GM04504 (cell line): ENCODE measurements around the gene DXO.
"Not testable (repeated sequence)": the region's sequence is repeated elsewhere in the genome, so short reads cannot be mapped to it uniquely, and the experiment has no call there.

Source experiments
- DNase-seq: peaks from one replicate; pipeline ENCODE4 v3.0.0-alpha.2; 2012; ENCODE audit warnings: low read depth

The DXO gene

GRCh38 chr6:31980195-31980876 lies 8.4 kb upstream of the DXO start:
- DNase-seq = not testable (repeated sequence)

GRCh38 chr6:31979238-31979898 lies 7.4 kb upstream of the DXO start:
- no peak for DNase-seq

GRCh38 chr6:31978831-31979230 lies 6.9 kb upstream of the DXO start:
- DNase-seq = no peak

GRCh38 chr6:31977816-31978431 lies 6.0 kb upstream of the DXO start:
- DNase-seq = no peak

GRCh38 chr6:31976065-31976464 lies 4.1 kb upstream of the DXO start:
- DNase-seq = not testable (repeated sequence)

- no peak for DNase-seq
Measured at GRCh38 chr6:31972709-31973350, 892 bp upstream of the DXO start.

- DNase-seq = no peak
Measured at GRCh38 chr6:31971279-31971992, 502 bp downstream of the DXO start.

- DNase-seq = no peak
Measured at GRCh38 chr6:31970604-31971271, 1.2 kb downstream of the DXO start.

- DNase-seq = no peak
Measured at GRCh38 chr6:31969712-31970603, 2.0 kb downstream of the DXO start.

- no peak for DNase-seq
Measured at GRCh38 chr6:31968791-31969711, 2.9 kb downstream of the DXO start.

- DNase-seq = no peak
Measured at GRCh38 chr6:31968326-31968725, 3.6 kb downstream of the DXO start.

GRCh38 chr6:31967926-31968320 lies 4.0 kb downstream of the DXO start:
- no peak for DNase-seq

- no peak for DNase-seq
Measured at GRCh38 chr6:31966997-31967925, 4.7 kb downstream of the DXO start.

- DNase-seq = no peak
Measured at GRCh38 chr6:31966506-31966905, 5.4 kb downstream of the DXO start.

GRCh38 chr6:31965700-31966099 lies 6.2 kb downstream of the DXO start:
- DNase-seq = no peak

- no peak for DNase-seq
Measured at GRCh38 chr6:31963921-31964320, 8.0 kb downstream of the DXO start.

- DNase-seq = no peak
Measured at GRCh38 chr6:31961616-31962015, 10.3 kb downstream of the DXO start.
